Measurements from ENCODE around the gene NSUN4. TPM values are rescaled to one million over a fixed set of nuclear protein-coding genes. Genes with fewer than 3 reads are reported as not detected.

The NSUN4 gene
- total and polyA plus RNA-seq, 9 of the 15 experiments (the other 6 are each of a cell fraction or from before 2014, with no cell fraction given): 33.4 to 60.2 (median 46.3) TPM

GRCh38 chr1:46396441-46397398 is 56.1 kb downstream of the NSUN4 start:
- DNase-seq (ENCODE audit: extremely low read depth in 1 of 4, low spot score in 3 of 4) (peak in 1 of 4 experiments; percentile 6), FAIRE-seq (no peak), ATAC-seq (no peak)
- ChIA-PET CTCF (ENCODE audit: low intra/inter-chr PET ratio) (no interaction called here), POLR2A (interaction anchor here (0.7 to 1.1 kb wide), 2 partner anchors 62 to 136 kb away, joined by 3 read pairs; no protein-coding TSS in a partner anchor)
- intact Hi-C loops (cut with micrococcal nuclease) (no loop called here), in situ Hi-C loops (cut with MboI) (no loop called here)
- H3K36me3 ChIP-seq (ENCODE audit: control insufficient read depth, insufficient read depth, low read length): no peaks in the 10 kb centered on the region
- H3K4me3 ChIP-seq: no peak overlapping the region
- H3K27ac ChIP-seq (ENCODE audit: extremely low read depth, low read depth, low read length): no peak overlapping the region
- 7% methylated on average over 10 of the region's 10 CpGs for WGBS (ENCODE audit: insufficient coverage, low coverage, missing lambda C conversion rate)
- H3K9me1 ChIP-seq (ENCODE audit: control insufficient read depth, insufficient read depth, low read length): no peaks in the 10 kb centered on the region
- H3K4me1 ChIP-seq (replicated peaks in 1 of 2; ENCODE audit: control insufficient read depth in 2 of 2, insufficient read depth in 2 of 2, low read length in 2 of 2): peaks cover under 1 to 15% of the 10 kb centered on the region in 2 experiments; a peak in 4 of 5 replicates
- peaks cover 30 to 43% of the 10 kb centered on the region in 2 experiments for H3K27me3 ChIP-seq (ENCODE audit: control insufficient read depth in 2 of 2, insufficient read depth in 2 of 2, low read length in 2 of 2)
- H3K9ac ChIP-seq (ENCODE audit: insufficient read depth in 1 of 2, low read depth in 2 of 2, low read length in 2 of 2): peak overlapping the region in 1 of 2 experiments; percentile 54; a peak in 1 of 4 replicates
- no peaks in the 10 kb centered on the region for H3K79me2 ChIP-seq (ENCODE audit: control insufficient read depth, insufficient read depth, low read length)
- BruUV-seq (replicated peaks): no TSS peak
- H2AFZ ChIP-seq (ENCODE audit: low read depth, low read length): no peak overlapping the region
- H3K4me2 ChIP-seq (ENCODE audit: insufficient read depth, low read length): no peak overlapping the region
- no peaks in the 10 kb centered on the region for H4K20me1 ChIP-seq (replicated peaks; ENCODE audit: control insufficient read depth, insufficient read depth, low read length)
- peaks cover 12% of the 10 kb centered on the region for H3K9me3 ChIP-seq (replicated peaks; ENCODE audit: control insufficient read depth, insufficient read depth, low read depth, low read length)
- TF ChIP-seq, protein P1, sequence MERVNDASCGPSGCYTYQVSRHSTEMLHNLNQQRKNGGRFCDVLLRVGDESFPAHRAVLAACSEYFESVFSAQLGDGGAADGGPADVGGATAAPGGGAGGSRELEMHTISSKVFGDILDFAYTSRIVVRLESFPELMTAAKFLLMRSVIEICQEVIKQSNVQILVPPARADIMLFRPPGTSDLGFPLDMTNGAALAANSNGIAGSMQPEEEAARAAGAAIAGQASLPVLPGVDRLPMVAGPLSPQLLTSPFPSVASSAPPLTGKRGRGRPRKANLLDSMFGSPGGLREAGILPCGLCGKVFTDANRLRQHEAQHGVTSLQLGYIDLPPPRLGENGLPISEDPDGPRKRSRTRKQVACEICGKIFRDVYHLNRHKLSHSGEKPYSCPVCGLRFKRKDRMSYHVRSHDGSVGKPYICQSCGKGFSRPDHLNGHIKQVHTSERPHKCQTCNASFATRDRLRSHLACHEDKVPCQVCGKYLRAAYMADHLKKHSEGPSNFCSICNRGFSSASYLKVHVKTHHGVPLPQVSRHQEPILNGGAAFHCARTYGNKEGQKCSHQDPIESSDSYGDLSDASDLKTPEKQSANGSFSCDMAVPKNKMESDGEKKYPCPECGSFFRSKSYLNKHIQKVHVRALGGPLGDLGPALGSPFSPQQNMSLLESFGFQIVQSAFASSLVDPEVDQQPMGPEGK (CRISPR knock-in tag; IDR thresholded peaks at IDR 0.05; ENCODE audit: borderline replicate concordance): no peak
- TF ChIP-seq ETV1 (tag; conservative IDR thresholded peaks at IDR 0.05; ENCODE audit: low read depth) (no peak), MXI1 (IDR thresholded peaks at IDR 0.05; ENCODE audit: low read depth, low read length) (no peak), POLR2G (IDR thresholded peaks at IDR 0.05; ENCODE audit: low read depth, low read length) (no peak), KDM5B (IDR thresholded peaks at IDR 0.05; ENCODE audit: insufficient replicate concordance, low read depth, low read length) (no peak), ZNF274 (IDR thresholded peaks at IDR 0.05; ENCODE audit: borderline replicate concordance, low read depth, low read length) (no peak), ATF4 (CRISPR knock-in tag; IDR thresholded peaks at IDR 0.05) (no peak), COPS2 (conservative IDR thresholded peaks at IDR 0.05) (no peak), AFF1 (IDR thresholded peaks at IDR 0.05; ENCODE audit: low read depth in 1 of 2, partially characterized antibody in 2 of 2) (no peak), RB1 (IDR thresholded peaks at IDR 0.05; ENCODE audit: low read depth) (no peak), USF2 (CRISPR knock-in tag; IDR thresholded peaks at IDR 0.05) (no peak), ZNF3 (CRISPR knock-in tag; IDR thresholded peaks at IDR 0.05) (no peak), SUPT5H (IDR thresholded peaks at IDR 0.05) (no peak)
